Subcutaneous adipose tissue (tissue), 4 donors: Measurements from ENCODE around the gene CARS1. TPM values are rescaled to one million over a fixed set of nuclear protein-coding genes. Genes with fewer than 3 reads are reported as not detected.

ENCODE experiments used
- total RNA-seq, 4 donors: library from RNA; depleted of rRNA; stranded (reverse); fragments of >200 nt; gene quantifications; one replicate each; pipeline ENCODE4 v1.1.0, GENCODE V29; 2016
- TF ChIP-seq, protein P1 (sequence below): fragments of 450-650 bp; IDR thresholded peaks from one replicate; pipeline ENCODE4 v1.5.1; 2016; ENCODE audit warnings: low read depth, mild to moderate bottlenecking, control low read depth, antibody characterized with exemption, moderate library complexity

Gene CARS1
- total RNA-seq, 4 donors from 2014 or later, result 30.4 to 59.5 (median 36.1) TPM

GRCh38 chr11:3080733-3081385, 23.6 kb upstream of the CARS1 start:
- TF ChIP-seq, protein P1, sequence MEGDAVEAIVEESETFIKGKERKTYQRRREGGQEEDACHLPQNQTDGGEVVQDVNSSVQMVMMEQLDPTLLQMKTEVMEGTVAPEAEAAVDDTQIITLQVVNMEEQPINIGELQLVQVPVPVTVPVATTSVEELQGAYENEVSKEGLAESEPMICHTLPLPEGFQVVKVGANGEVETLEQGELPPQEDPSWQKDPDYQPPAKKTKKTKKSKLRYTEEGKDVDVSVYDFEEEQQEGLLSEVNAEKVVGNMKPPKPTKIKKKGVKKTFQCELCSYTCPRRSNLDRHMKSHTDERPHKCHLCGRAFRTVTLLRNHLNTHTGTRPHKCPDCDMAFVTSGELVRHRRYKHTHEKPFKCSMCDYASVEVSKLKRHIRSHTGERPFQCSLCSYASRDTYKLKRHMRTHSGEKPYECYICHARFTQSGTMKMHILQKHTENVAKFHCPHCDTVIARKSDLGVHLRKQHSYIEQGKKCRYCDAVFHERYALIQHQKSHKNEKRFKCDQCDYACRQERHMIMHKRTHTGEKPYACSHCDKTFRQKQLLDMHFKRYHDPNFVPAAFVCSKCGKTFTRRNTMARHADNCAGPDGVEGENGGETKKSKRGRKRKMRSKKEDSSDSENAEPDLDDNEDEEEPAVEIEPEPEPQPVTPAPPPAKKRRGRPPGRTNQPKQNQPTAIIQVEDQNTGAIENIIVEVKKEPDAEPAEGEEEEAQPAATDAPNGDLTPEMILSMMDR, result no peak

DNA sequence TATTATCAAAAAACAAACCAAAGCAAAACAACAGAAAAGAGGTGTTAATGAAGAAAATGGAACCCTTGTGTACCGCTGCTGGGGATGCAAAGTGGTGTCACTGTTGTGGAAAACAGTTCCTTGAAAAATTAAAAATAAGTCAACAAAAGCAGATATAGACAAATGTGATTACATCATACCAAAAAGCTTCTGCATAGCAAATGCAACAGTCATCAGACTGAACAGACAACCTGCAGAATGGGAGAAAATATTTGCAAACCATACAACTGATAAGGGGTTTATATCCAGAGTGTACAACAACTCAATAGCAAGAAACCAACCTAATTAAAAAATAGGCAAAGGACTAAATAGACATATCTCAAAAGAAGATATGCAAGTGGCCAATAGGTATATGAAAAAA, 22.9 kb upstream of the CARS1 start:
- TF ChIP-seq, protein P1, result no peak

GRCh38 chr11:3077846-3078440, 20.7 kb upstream of the CARS1 start:
- TF ChIP-seq, protein P1, result no peak

GRCh38 chr11:3077189-3077836, 20.1 kb upstream of the CARS1 start:
- TF ChIP-seq, protein P1, result no peak

DNA sequence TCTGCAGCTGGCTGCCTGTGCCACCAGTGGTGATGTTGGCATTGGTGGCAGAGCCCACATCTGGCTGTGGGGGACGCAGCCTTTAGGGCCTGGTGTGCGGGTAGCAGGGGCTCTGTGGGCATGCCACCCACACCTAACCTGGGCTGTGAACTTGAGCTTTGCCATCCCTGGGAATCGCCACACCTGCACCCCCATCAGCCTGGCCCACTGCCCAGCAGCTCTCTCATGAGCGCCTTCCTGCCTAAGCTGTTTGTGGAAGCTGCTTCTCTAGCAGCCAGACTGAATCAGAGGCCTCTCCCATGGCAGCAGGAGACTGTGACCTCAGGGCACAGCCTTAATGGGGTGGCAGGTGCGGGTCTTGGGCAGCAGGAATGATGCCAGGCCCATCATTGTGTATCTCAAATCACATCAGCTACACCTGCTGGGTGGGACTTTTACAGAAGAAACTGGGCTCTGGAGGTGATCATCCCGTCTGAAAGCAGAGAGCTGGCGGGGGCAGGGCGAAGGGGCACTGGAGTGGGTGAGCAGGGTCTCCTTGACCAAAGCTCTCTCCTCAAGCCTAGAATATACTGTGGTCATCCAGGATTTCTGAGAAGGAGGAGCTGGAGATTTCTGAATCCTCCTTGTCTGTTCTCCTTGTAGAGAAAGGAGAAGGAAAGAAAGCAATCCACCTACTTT, 17.8 kb upstream of the CARS1 start:
- TF ChIP-seq, protein P1, result no peak

DNA sequence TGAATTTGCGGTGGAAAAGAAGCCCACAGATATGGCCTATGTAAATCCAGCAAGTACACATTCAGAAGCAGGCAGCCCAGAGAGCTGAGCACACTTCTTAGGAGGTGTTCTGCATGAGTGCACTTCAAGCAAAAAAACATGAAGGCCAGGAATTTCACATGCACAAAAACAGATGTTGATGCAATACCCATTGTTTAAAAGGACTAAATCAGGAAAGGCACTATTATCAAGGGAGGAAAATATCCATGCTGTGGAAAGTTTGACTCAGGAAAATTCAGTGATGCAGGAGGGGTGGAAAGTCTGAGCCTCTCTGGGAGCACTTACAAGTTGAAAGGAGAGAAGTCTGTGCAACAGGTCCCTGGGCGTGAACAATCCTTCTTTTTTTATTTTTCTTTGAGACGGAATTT, 15.8 kb upstream of the CARS1 start:
- TF ChIP-seq, protein P1, result no peak

GRCh38 chr11:3069425-3069824, 12.2 kb upstream of the CARS1 start:
- TF ChIP-seq, protein P1, result no peak
